ENCODE data around the gene HNF4A. TPM values are rescaled to one million over a fixed set of nuclear protein-coding genes. Genes with fewer than 3 reads are reported as not detected.

HNF4A gene
- total and polyA plus RNA-seq, 9 donors, result 0.07 to 1.5 (median 0.25) TPM

DNA sequence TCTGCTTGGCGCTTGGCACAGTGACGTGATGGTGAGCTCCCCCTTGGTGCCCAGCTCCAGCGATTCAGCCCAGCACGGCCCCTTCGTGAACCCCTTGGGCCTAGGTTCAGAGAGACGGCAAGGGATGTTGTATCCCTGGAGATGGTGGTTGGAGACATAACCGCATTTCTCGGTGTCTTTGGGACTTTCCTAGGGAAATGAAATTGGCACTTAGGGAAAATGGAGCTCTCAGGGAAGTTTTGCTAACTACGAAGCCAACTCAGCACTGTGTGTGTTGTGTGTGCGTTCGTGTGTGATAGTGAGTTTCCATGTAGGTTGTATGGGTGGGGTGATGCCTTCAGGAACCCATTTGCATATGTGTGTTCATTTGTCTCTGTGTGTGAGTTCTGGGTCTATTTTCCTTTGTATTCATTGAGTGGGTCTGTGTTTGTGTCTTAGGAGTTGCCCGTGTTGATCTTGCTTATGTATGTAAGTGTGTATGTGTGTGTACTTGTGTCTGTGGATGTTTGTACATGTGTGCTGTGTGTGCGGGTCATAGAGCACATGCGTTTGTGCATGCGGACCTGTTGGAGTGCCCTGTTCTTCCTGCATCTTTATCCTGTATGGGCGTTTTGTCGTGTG, 46.4 kb downstream of the HNF4A start:
- no peaks in the 10 kb centered on the region for H3K4me1 ChIP-seq (ENCODE audit: insufficient read depth)
- no peaks in the 10 kb centered on the region for H3K36me3 ChIP-seq
- WGBS, 3 donors, result 88 to 93% (median 89%) methylated on average over 17 of the region's 17 CpGs
- no peaks in the 10 kb centered on the region for H3K9me3 ChIP-seq
- intact Hi-C loops (cut with DNase I), result no loop called here
- H3K4me3 ChIP-seq, result no peak overlapping the region
- DNase-seq, result no peak
- no peak for TF ChIP-seq POLR2A (IDR thresholded peaks at IDR 0.05)
- TF ChIP-seq EP300 (IDR thresholded peaks at IDR 0.05), result no peak
- TF ChIP-seq, protein P1, sequence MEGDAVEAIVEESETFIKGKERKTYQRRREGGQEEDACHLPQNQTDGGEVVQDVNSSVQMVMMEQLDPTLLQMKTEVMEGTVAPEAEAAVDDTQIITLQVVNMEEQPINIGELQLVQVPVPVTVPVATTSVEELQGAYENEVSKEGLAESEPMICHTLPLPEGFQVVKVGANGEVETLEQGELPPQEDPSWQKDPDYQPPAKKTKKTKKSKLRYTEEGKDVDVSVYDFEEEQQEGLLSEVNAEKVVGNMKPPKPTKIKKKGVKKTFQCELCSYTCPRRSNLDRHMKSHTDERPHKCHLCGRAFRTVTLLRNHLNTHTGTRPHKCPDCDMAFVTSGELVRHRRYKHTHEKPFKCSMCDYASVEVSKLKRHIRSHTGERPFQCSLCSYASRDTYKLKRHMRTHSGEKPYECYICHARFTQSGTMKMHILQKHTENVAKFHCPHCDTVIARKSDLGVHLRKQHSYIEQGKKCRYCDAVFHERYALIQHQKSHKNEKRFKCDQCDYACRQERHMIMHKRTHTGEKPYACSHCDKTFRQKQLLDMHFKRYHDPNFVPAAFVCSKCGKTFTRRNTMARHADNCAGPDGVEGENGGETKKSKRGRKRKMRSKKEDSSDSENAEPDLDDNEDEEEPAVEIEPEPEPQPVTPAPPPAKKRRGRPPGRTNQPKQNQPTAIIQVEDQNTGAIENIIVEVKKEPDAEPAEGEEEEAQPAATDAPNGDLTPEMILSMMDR (IDR thresholded peaks at IDR 0.05), result no peak
- H3K27ac ChIP-seq, result no peak overlapping the region
- H3K27me3 ChIP-seq, result no peaks in the 10 kb centered on the region

DNA sequence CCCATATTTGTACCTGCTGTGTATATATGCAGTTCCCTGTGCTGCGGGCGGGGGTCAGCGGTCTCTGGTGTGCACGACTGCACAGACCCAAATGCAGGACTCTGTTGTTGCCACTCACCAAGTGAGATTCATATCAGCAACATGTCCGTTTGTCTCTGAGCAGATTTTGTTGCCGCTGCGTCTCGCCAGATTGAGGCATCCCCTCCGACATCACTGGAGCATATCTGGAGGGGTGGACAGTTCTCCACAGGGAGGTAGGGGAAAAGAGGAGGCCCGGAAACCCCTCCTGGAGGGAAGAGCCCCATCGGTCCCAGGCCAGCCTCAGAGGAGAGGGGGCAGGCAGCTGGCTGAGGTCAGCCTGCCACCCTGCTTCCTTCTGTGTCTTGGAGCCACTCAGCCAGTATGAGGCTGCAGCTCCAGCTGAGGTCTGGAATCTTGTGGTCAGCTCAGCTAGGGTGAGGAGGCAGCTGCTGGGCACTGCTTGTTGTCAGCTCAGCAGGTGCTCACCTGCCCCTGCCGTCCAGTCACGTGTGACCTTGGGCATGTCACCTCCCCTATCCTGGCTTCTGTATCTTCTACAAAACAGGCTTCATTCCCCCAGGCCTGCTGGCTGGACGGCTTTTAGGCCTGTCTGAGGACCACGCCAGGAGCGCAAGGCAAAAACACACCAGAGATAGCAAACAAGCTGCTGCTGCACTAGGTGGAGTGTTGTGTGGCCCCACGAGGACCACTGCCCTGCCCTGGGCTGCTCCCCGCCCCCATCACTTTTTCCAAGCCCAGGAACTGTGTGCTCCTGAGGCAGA, 47.1 kb downstream of the HNF4A start:
- no peak for DNase-seq
- no peaks in the 10 kb centered on the region for H3K36me3 ChIP-seq
- no peak overlapping the region for H3K27ac ChIP-seq
- H3K27me3 ChIP-seq, result no peaks in the 10 kb centered on the region
- intact Hi-C loops (cut with DNase I), result no loop called here
- H3K4me1 ChIP-seq (ENCODE audit: insufficient read depth), result no peaks in the 10 kb centered on the region
- WGBS, 3 donors, result 75 to 81% (median 76%) methylated on average over 18 of the region's 18 CpGs
- TF ChIP-seq, protein P1 (IDR thresholded peaks at IDR 0.05), result no peak
- TF ChIP-seq EP300 (IDR thresholded peaks at IDR 0.05), result no peak
- TF ChIP-seq POLR2A (IDR thresholded peaks at IDR 0.05), result no peak
- no peak overlapping the region for H3K4me3 ChIP-seq
- no peaks in the 10 kb centered on the region for H3K9me3 ChIP-seq

DNA sequence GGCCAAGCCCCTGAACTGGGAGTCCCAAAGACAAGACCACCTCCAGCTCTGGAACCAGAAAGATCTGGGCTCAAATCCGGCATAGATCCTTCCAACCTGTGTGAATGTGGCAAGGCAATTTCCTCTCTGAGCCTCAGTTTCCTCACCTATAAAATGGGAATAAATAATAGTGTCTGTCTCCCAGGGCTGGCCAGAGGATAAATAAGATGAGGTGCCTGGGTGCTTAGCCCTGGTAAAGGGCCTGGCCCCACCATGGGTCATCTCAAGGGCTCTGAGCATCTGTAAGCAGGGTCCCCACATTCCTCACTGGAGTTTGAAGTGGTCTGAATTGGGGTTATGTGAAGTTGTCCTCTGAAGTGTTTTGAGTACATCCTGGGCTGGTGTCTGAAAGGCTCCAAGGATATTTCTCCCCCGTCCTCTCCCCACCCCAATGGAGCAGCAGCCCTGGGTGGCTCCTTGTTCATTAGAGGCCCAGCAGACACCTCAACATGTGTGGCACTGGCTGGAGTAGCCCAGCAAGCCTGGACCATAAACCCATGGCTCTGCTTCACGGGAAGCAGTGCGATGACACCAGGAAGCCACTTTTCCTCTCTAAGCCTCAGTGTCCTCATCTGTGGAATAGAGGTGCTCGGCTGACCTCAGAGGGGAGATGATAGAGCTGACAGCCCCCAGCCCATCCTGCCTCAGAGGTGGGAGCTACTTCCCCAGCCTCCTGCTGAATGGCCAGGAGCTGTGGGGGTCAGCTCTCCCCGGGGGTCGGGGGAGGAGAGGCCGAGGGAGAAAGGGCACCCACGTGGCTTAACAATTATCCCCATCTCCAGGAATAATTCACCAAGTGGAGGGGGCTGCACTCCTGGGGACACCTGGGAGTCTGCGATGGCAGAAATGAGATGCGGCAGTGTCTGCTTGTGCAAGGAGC, 48.0 kb downstream of the HNF4A start:
- H3K4me3 ChIP-seq, result no peak overlapping the region
- WGBS, 3 donors, result 70 to 79% (median 76%) methylated on average over 11 of the region's 11 CpGs
- H3K36me3 ChIP-seq, result no peaks in the 10 kb centered on the region
- no peaks in the 10 kb centered on the region for H3K4me1 ChIP-seq (ENCODE audit: insufficient read depth)
- H3K9me3 ChIP-seq, result no peaks in the 10 kb centered on the region
- intact Hi-C loops (cut with DNase I), result no loop called here
- H3K27ac ChIP-seq, result no peak overlapping the region
- no peak for DNase-seq
- TF ChIP-seq EP300 (IDR thresholded peaks at IDR 0.05) (no peak), POLR2A (IDR thresholded peaks at IDR 0.05) (no peak)
- TF ChIP-seq, protein P1 (IDR thresholded peaks at IDR 0.05), result no peak
- no peaks in the 10 kb centered on the region for H3K27me3 ChIP-seq

All from ovary (tissue), 9 donors.